ENCODE measurements around the gene GRK4.

DNA sequence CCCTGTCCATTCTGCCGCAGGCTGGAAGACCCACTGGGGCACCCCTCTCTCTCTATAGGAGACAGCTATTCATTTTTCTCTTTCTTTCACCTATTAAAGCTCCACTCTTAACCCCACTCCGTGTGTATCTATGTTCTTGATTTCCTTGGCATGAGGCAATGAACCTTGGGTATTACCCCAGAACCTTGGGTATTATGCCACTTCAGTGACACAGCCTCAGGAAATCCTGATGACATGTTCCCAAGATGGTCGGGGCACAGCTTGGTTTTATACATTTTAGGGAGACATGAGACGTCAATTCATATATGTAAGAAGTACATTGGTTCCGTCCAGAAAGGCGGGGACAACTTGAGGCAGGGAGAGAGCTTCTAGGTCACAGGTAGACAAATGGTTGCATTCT lies 97.6 kb downstream of the GRK4 start:
- TF ChIP-seq POLR2A (IDR thresholded peaks at IDR 0.05) (no peak), CTCF (IDR thresholded peaks at IDR 0.05) (no peak)
